HepG2 (cell line): ENCODE measurements around the gene GSTP1. TPM values are rescaled to one million over a fixed set of nuclear protein-coding genes. Genes with fewer than 3 reads are reported as not detected.
"Not testable (repeated sequence)": the region's sequence is repeated elsewhere in the genome, so short reads cannot be mapped to it uniquely, and the experiment has no call there.

Source experiments
- ATAC-seq: fragments of 200-7000 bp; cut with Tn5 transposase; 3 replicates; pipeline ENCODE4 v1.9.1; 2020; ENCODE audit warnings: mild to moderate bottlenecking, moderate library complexity
- BruUV-seq: library from RNA; stranded (reverse); fragments of 400-500 nt; replicated peaks from 2 replicates; lab custom pipeline; 2021; lab: Mats Ljungman, UMichigan
- CTCF ChIA-PET: fragments of 300-600 bp; formaldehyde crosslinking; extraction: SDS; loops from one replicate; lab custom pipeline; 2021; ENCODE audit warnings: low total read pairs, inconsistent platforms, low intra/inter-chr PET ratio; lab: Yijun Ruan, JAX
- POLR2A ChIA-PET: fragments of 350-600 bp; sonication (Branson Sonifier 250); formaldehyde crosslinking; loops from one replicate; lab custom pipeline; 2020; ENCODE audit warnings: antibody characterized with exemption, inconsistent platforms; lab: Yijun Ruan, JAX
- DNase-seq: peaks from one replicate; pipeline ENCODE4 v3.0.0-alpha.2; 2015; ENCODE audit warnings: low spot score
- FAIRE-seq: peaks from 3 replicates; lab custom pipeline; 2011; peaks lifted over from hg19 to GRCh38; lab: Jason Lieb, UNC
- H2AFZ ChIP-seq: one replicate; pipeline ENCODE4 v1.6.1; 2011; ENCODE audit warnings: low read length, inconsistent platforms
- H3K27ac ChIP-seq: fragments of 300-600 bp; 3 replicates; pipeline ENCODE4 v1.8.0; 2011; ENCODE audit warnings: mixed run types, mild to moderate bottlenecking, mixed read lengths, low read length, inconsistent platforms; ENCODE audit not compliant: insufficient read depth; ENCODE audit errors: extremely low read length
- H3K27me3 ChIP-seq, 2 experiments: fragments of 200-600 bp in 1 of 2; 2 replicates in 1 of 2; 3 replicates in 1 of 2; pipeline versions ENCODE4 v1.6.0 to v1.8.0; 2011; ENCODE audit warnings: low read length in 2 of 2, mild to moderate bottlenecking in 2 of 2, moderate library complexity in 2 of 2, inconsistent platforms in 1 of 2; ENCODE audit not compliant: insufficient read depth in 2 of 2, control insufficient read depth in 1 of 2
- H3K36me3 ChIP-seq, 2 experiments: fragments of 200-600 bp in 1 of 2; replicated peaks in 1 of 2; 2 replicates in 1 of 2; 3 replicates in 1 of 2; pipeline versions ENCODE4 v1.5.1 to v1.8.0; 2011; ENCODE audit warnings: low read length in 2 of 2, inconsistent platforms in 1 of 2; ENCODE audit not compliant: insufficient read depth in 2 of 2, control insufficient read depth in 1 of 2
- H3K4me1 ChIP-seq: 2 replicates; pipeline ENCODE4 v1.5.1; 2012; ENCODE audit warnings: low read length, inconsistent platforms; ENCODE audit not compliant: insufficient read depth
- H3K4me2 ChIP-seq: 2 replicates; pipeline ENCODE4 v1.6.0; 2011; ENCODE audit warnings: low read depth, low read length, inconsistent platforms
- H3K4me3 ChIP-seq, 3 experiments: fragments of 200-600 bp in 1 of 3; sonication (generic), shearing (Covaris generic) in 1 of 3; replicated peaks in 1 of 3; 2 replicates each; pipeline ENCODE4 v1.5.1; 2011 to 2016; ENCODE audit warnings: low read length in 3 of 3, inconsistent platforms in 2 of 3, low read depth in 2 of 3, mild to moderate bottlenecking in 2 of 3, control low read depth in 1 of 3, mixed read lengths in 1 of 3; ENCODE audit not compliant: insufficient read depth in 1 of 3
- H3K79me2 ChIP-seq: one replicate; pipeline ENCODE4 v1.6.1; 2011; ENCODE audit warnings: low read length, inconsistent platforms; ENCODE audit not compliant: insufficient read depth
- H3K9ac ChIP-seq: 2 replicates; pipeline ENCODE4 v1.6.0; 2011; ENCODE audit warnings: mild to moderate bottlenecking, low read depth, low read length, inconsistent platforms; ENCODE audit not compliant: insufficient read depth
- H3K9me3 ChIP-seq: 2 replicates; pipeline ENCODE4 v1.5.1; 2012; ENCODE audit warnings: mild to moderate bottlenecking, low read length
- H4K20me1 ChIP-seq: 2 replicates; pipeline ENCODE4 v1.6.0; 2011; ENCODE audit warnings: inconsistent platforms, mild to moderate bottlenecking, low read length, moderate library complexity; ENCODE audit not compliant: insufficient read depth
- KLF9 ChIP-seq: IDR thresholded peaks from 2 replicates; pipeline ENCODE4 v1.6.1; 2016; ENCODE audit warnings: low read depth
- MATR3 ChIP-seq: sonication (generic); formaldehyde crosslinking; IDR thresholded peaks from 2 replicates; pipeline ENCODE4 v1.4.0; 2020; ENCODE audit warnings: missing genetic modification reagents
- MEIS1 ChIP-seq: sonication (generic); formaldehyde crosslinking; IDR thresholded peaks from 2 replicates; pipeline ENCODE4 v1.9.0; 2021; ENCODE audit warnings: mild to moderate bottlenecking, missing genetic modification reagents, moderate library complexity, borderline replicate concordance
- MYNN ChIP-seq: sonication (generic); formaldehyde crosslinking; IDR thresholded peaks from 2 replicates; pipeline ENCODE4 v1.4.0; 2020; ENCODE audit warnings: mild to moderate bottlenecking, low read depth, missing genetic modification reagents
- NKX3-1 ChIP-seq: sonication (generic); formaldehyde crosslinking; IDR thresholded peaks from 2 replicates; pipeline ENCODE4 v1.5.0; 2020; ENCODE audit warnings: missing genetic modification reagents
- PRMT3 ChIP-seq: sonication (generic); formaldehyde crosslinking; IDR thresholded peaks from 2 replicates; pipeline ENCODE4 v1.8.1; 2022; ENCODE audit warnings: low read depth, mild to moderate bottlenecking, moderate library complexity, missing genetic modification reagents, borderline replicate concordance
- PRPF4 ChIP-seq: fragments of 200-400 bp; formaldehyde crosslinking; IDR thresholded peaks from 2 replicates; pipeline ENCODE4 v1.6.1; 2016; ENCODE audit warnings: low read length, low read depth; ENCODE audit not compliant: poor library complexity, severe bottlenecking
- RNF2 ChIP-seq: fragments of 450-650 bp; conservative IDR thresholded peaks from 2 replicates; pipeline ENCODE4 v1.6.1; 2016; ENCODE audit warnings: low read depth
- TGIF2 ChIP-seq: IDR thresholded peaks from 2 replicates; pipeline ENCODE4 v1.6.1; 2016; ENCODE audit warnings: control low read depth, missing compliant biosample characterization
- THAP11 ChIP-seq: IDR thresholded peaks from 2 replicates; pipeline ENCODE4 v1.6.1; 2016; ENCODE audit warnings: missing biosample characterization, missing genetic modification reagents
- ZNF274 ChIP-seq: sonication (generic); formaldehyde crosslinking; IDR thresholded peaks from 2 replicates; pipeline ENCODE4 v1.5.1; 2020; ENCODE audit warnings: mild to moderate bottlenecking, missing genetic modification reagents
- ZNF331 ChIP-seq: sonication (generic); formaldehyde crosslinking; IDR thresholded peaks from 2 replicates; pipeline ENCODE4 v1.4.0; 2020; ENCODE audit warnings: missing genetic modification reagents
- WGBS: methylation state at CpG from one replicate; pipeline ENCODE4 v1.1.6; 2017; ENCODE audit warnings: low lambda C conversion rate; 5-methylcytosine and 5-hydroxymethylcytosine counted together
- in situ Hi-C: cut with HindIII; loops from 2 replicates; pipeline ENCODE4 v1.10.0; 2017; ENCODE audit warnings: low pct_unique_long_range_greater_than_20kb; ENCODE audit not compliant: extremely low pct_ligation_motif_present
- intact Hi-C: fragments of 100-400 bp; cut with micrococcal nuclease; formaldehyde crosslinking; loops from one replicate; pipeline ENCODE4 v1.10.0; 2022; ENCODE audit not compliant: unreplicated experiment
- polyA plus RNA-seq, 8 experiments: library from polyadenylated mRNA; depleted of rRNA in 3 of 8; stranded (reverse) in 7 of 8; unstranded in 1 of 8; fragments of >200 nt; fragmentation: Illumina TruSeq in 4 of 8; extraction: Trizol in 4 of 8; gene quantifications; 2 replicates each; pipeline versions ENCODE4 v1.2.1 to v1.2.3, GENCODE V29; 2011 to 2016; ENCODE audit warnings: low read depth in 4 of 8, missing spikeins in 1 of 8, mixed read lengths in 1 of 8; ENCODE audit not compliant: insufficient read depth in 1 of 8
- total RNA-seq, 5 experiments: library from RNA; depleted of rRNA; stranded (reverse); fragments of >200 nt; fragmentation: Illumina TruSeq; extraction: Trizol; gene quantifications; 2 replicates each; pipeline ENCODE4 v1.2.3, GENCODE V29; 2016; ENCODE audit warnings: low read depth in 1 of 5
- TF ChIP-seq, protein P1 (sequence below): sonication (generic); formaldehyde crosslinking; IDR thresholded peaks from 2 replicates; pipeline ENCODE4 v1.4.0; 2020; ENCODE audit warnings: missing genetic modification reagents, low read depth, mild to moderate bottlenecking, borderline replicate concordance
- TF ChIP-seq, protein P2 (sequence below): sonication (generic); formaldehyde crosslinking; IDR thresholded peaks from 2 replicates; pipeline ENCODE4 v1.8.1; 2023; ENCODE audit warnings: mild to moderate bottlenecking, missing genetic modification reagents

GSTP1 gene
- total and polyA plus RNA-seq, 2 of the 13 experiments (the other 11 are each of a cell fraction or from before 2014, with no cell fraction given) = not detected

DNA sequence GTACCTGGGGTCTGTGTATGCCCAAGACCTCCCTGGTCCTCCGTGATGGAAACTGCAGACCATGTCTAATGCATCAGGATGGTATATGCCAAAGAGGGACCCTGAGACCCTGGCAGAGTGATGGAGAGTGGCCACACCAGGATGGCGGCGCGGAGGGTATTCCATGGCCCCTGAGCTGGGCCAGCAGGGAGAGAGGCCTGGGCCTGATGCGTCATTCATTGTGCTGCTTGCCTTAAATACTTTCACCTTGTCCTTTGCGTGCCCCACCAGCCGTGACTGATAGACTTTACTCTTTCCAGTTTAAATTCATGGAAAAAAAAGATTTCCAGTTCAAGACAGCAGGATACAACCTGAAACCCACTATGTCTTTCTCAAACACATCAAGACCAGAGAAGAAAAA is 17.5 kb downstream of the GSTP1 start:
- TF ChIP-seq ZNF331 (CRISPR knock-in tag) (no peak), NKX3-1 (no peak), PRMT3 (CRISPR knock-in tag) (no peak), ZNF274 (CRISPR knock-in tag) (no peak), THAP11 (CRISPR knock-in tag) (no peak), MYNN (no peak), RNF2 (no peak), TGIF2 (no peak), MEIS1 (CRISPR knock-in tag) (no peak), PRPF4 (no peak), KLF9 (CRISPR knock-in tag) (no peak), MATR3 (CRISPR knock-in tag) (no peak)
- TF ChIP-seq, protein P1, sequence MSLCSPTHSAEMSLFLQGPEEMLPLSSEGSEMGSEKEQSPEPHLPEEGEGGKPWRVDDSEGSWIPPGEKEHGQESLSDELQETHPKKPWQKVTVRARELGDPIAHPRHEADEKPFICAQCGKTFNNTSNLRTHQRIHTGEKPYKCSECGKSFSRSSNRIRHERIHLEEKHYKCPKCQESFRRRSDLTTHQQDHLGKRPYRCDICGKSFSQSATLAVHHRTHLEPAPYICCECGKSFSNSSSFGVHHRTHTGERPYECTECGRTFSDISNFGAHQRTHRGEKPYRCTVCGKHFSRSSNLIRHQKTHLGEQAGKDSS (CRISPR knock-in tag) = no peak
- TF ChIP-seq, protein P2, sequence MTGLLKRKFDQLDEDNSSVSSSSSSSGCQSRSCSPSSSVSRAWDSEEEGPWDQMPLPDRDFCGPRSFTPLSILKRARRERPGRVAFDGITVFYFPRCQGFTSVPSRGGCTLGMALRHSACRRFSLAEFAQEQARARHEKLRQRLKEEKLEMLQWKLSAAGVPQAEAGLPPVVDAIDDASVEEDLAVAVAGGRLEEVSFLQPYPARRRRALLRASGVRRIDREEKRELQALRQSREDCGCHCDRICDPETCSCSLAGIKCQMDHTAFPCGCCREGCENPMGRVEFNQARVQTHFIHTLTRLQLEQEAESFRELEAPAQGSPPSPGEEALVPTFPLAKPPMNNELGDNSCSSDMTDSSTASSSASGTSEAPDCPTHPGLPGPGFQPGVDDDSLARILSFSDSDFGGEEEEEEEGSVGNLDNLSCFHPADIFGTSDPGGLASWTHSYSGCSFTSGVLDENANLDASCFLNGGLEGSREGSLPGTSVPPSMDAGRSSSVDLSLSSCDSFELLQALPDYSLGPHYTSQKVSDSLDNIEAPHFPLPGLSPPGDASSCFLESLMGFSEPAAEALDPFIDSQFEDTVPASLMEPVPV (CRISPR knock-in tag) = no peak
- Histone ChIP-seq H3K4me1 (peaks cover 11% of the 10 kb centered on the region), H3K27ac (no peak overlapping the region), H3K4me3 (no peak overlapping the region), H3K9me3 (peaks cover 6% of the 10 kb centered on the region; the same call in 1 of the 2 replicates), H3K9ac (no peak overlapping the region), H3K27me3 (peaks cover 2 to 10% of the 10 kb centered on the region in 2 experiments; a peak in 2 of 5 replicates), H3K4me2 (no peak overlapping the region), H2AFZ (no peak overlapping the region), H4K20me1 (no peaks in the 10 kb centered on the region), H3K36me3 (no peaks in the 10 kb centered on the region), H3K79me2 (no peaks in the 10 kb centered on the region)
- 63% methylated on average over 4 of the region's 7 CpGs for WGBS
- no peak for DNase-seq
- no peak for FAIRE-seq
- no TSS peak for BruUV-seq
- intact Hi-C loops (no loop called here), in situ Hi-C loops (no loop called here)
- POLR2A ChIA-PET = no interaction called here
- CTCF ChIA-PET = no interaction called here
- ATAC-seq = no peak

DNA sequence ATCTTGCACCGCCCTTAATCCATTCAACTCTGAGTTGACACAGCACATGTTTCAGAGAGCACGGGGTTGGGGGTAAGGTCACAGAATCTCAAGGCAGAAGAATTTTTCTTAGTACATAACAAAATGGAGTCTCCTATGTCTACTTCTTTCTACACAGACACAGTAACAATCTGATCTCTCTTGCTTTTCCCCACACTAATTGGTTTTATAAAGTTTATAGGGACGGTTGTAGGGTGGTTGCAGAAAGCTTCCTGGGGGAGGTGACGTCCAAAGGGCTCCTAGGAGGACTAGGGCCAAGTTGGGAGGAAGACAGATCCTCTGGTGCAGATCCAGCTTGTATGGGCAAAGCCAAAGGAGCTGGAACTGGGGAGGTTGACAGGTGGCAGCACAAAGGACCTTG is 20.5 kb downstream of the GSTP1 start:
- H3K4me2 ChIP-seq, H3K4me3 ChIP-seq, H3K36me3 ChIP-seq, ATAC-seq, POLR2A ChIA-PET, FAIRE-seq, in situ Hi-C loops, H3K79me2 ChIP-seq, H3K27ac ChIP-seq, DNase-seq, H4K20me1 ChIP-seq, BruUV-seq, H3K9me3 ChIP-seq, CTCF ChIA-PET, H3K9ac ChIP-seq, H2AFZ ChIP-seq, intact Hi-C loops: not testable (repeated sequence)
- WGBS = 0% methylated on average over 2 of the region's 4 CpGs
- peaks cover 2 to 10% of the 10 kb centered on the region in 2 experiments; a peak in 2 of 5 replicates for H3K27me3 ChIP-seq
- H3K4me1 ChIP-seq = peaks cover 21% of the 10 kb centered on the region
